ENCODE data around the gene DLGAP4. TPM values are rescaled to one million over a fixed set of nuclear protein-coding genes. Genes with fewer than 3 reads are reported as not detected.

DLGAP4 gene
- total and polyA plus RNA-seq, 9 donors, result 18.2 to 75.9 (median 53.1) TPM

DNA sequence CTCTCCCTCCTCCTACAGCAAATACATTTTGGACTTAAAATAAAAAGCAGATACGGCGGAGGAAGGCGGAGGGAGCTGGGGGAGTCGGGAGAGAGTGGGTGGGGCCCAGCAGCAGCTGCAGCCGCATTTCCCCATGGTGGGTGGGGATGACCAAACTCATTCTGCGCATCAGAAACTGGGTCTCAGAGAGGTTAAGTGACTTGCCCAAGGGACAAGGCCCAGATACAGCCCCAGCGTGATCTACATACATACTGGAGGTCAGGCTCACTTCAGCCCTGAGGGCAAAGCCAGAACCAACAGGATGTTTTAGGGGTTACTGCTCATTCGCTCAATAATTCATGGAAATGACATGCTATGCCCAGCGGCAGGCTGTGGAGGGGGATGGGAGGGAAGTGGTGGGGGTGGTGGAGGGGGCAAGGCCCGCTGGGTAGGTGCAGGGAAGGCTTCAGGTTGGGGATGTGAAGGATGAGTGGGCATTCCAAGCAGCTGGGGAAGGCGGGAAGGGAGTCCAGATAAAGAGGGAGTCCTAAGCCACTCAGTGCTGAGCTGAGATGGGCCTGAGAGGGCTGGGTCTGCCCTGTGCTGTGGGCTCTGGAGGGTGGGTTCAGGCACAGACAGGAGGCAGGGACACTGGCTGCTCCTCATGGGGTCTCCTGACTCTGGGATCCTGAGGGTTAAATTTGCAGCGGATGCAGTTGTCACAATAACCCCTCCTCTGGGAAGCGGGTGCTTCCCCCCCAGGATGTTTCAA, 31.0 kb downstream of the DLGAP4 start:
- Histone ChIP-seq H3K27me3 (no peaks in the 10 kb centered on the region), H3K27ac (no peak overlapping the region), H3K4me3 (no peak overlapping the region), H3K4me1 (ENCODE audit: insufficient read depth) (no peaks in the 10 kb centered on the region), H3K9me3 (no peaks in the 10 kb centered on the region), H3K36me3 (no peaks in the 10 kb centered on the region)
- TF ChIP-seq, protein P1, sequence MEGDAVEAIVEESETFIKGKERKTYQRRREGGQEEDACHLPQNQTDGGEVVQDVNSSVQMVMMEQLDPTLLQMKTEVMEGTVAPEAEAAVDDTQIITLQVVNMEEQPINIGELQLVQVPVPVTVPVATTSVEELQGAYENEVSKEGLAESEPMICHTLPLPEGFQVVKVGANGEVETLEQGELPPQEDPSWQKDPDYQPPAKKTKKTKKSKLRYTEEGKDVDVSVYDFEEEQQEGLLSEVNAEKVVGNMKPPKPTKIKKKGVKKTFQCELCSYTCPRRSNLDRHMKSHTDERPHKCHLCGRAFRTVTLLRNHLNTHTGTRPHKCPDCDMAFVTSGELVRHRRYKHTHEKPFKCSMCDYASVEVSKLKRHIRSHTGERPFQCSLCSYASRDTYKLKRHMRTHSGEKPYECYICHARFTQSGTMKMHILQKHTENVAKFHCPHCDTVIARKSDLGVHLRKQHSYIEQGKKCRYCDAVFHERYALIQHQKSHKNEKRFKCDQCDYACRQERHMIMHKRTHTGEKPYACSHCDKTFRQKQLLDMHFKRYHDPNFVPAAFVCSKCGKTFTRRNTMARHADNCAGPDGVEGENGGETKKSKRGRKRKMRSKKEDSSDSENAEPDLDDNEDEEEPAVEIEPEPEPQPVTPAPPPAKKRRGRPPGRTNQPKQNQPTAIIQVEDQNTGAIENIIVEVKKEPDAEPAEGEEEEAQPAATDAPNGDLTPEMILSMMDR (IDR thresholded peaks at IDR 0.05), result no peak
- TF ChIP-seq EP300 (IDR thresholded peaks at IDR 0.05) (no peak), POLR2A (IDR thresholded peaks at IDR 0.05) (no peak)
- no peak for DNase-seq
- whole genome bisulfite sequencing, 3 donors, result 22 to 26% (median 25%) methylated on average over 13 of the region's 13 CpGs
- intact Hi-C loops (cut with DNase I), result no loop called here

- WGBS, 3 donors, result 62 to 71% (median 68%) methylated on average over 4 of the region's 4 CpGs
- H3K4me1 ChIP-seq (ENCODE audit: insufficient read depth), result no peaks in the 10 kb centered on the region
- no peaks in the 10 kb centered on the region for H3K9me3 ChIP-seq
- no peaks in the 10 kb centered on the region for H3K27me3 ChIP-seq
- no peak overlapping the region for H3K27ac ChIP-seq
- no peak for TF ChIP-seq POLR2A (IDR thresholded peaks at IDR 0.05)
- H3K36me3 ChIP-seq, result no peaks in the 10 kb centered on the region
- intact Hi-C loops (cut with DNase I), result no loop called here
- no peak for DNase-seq
- H3K4me3 ChIP-seq, result no peak overlapping the region
Observed at GRCh38 chr20:36337886-36338285, 31.7 kb downstream of the DLGAP4 start.

DNA sequence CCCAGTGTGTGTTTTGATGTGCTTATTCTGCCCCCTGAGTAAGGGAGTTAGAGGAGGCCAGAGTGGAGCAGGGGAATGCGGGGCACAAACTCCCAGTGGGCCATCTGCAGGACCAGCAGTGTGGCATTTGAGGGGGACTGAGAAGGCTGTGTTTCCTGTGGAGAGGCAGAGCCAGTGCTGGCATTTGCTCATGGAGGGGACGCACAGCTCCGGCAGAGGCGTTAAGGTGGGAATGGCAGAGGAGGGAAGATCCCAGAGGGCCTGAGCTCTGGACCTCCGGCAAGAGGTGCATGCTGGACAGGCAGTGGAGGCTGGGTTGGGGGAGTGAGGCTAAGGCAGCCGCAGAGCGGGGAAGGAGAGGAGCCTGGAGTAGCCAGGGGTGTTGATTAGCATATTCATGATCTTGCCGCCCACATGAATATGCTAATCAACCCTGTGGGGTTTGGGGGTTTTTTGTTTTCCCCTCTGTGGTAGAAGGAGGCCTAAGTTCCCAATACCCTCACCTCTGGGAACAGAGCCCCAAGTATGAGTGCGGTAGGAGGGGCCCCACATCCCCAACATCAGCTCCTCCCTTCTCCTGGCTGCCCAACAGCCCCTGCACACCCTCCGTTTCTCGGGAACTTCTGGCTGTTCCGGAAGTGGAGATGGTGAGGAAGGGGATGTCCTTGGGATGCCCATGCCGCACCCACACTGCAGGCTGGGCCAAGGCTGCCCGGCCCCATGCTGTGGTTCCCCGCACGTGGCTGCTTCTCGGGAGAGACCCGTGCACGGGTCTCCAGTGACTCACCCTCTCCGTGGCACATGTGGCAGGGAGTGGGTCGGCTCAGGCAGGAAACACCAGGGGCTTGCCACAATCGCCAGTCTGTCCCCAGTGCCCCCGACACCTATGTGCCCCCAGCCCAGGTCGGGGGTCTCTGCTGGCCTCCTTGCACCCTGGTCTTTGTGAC, 33.8 kb downstream of the DLGAP4 start:
- WGBS, 3 donors, result 24 to 29% (median 27%) methylated on average over 20 to 24 of the region's 24 CpGs

DNA sequence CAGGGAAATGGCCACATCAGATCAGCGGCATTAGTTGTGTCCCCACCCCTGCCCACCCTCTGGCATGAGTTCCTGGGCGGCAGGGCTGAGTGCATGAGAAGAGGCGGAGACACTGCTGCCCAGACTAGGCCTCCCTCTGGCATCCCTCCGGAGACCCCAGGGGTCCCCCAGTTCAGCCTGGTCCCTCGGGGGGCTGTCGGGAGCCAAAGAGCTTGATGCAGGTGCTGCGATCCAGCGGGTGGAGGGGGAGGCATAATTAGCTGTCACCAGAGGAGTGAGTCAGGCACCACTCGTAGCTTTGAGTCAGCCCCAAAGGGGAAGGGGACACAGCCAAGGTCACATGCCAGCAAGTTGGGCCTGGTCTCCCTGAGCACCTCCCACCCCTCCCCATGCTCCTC, 34.5 kb downstream of the DLGAP4 start:
- no peak overlapping the region for H3K27ac ChIP-seq
- no peaks in the 10 kb centered on the region for H3K36me3 ChIP-seq
- intact Hi-C loops (cut with DNase I), result no loop called here
- no peaks in the 10 kb centered on the region for H3K4me1 ChIP-seq (ENCODE audit: insufficient read depth)
- DNase-seq, result no peak
- whole genome bisulfite sequencing, 3 donors, result 57 to 74% (median 63%) methylated on average over 4 to 9 of the region's 9 CpGs
- H3K9me3 ChIP-seq, result no peaks in the 10 kb centered on the region
- TF ChIP-seq, protein P1 (IDR thresholded peaks at IDR 0.05), result no peak
- no peak for TF ChIP-seq POLR2A (IDR thresholded peaks at IDR 0.05)
- TF ChIP-seq EP300 (IDR thresholded peaks at IDR 0.05), result no peak
- H3K4me3 ChIP-seq, result no peak overlapping the region
- H3K27me3 ChIP-seq, result no peaks in the 10 kb centered on the region

More for the DNA sequence above, 33.8 kb downstream of the DLGAP4 start:
- Histone ChIP-seq H3K27ac (no peak overlapping the region), H3K36me3 (no peaks in the 10 kb centered on the region), H3K9me3 (no peaks in the 10 kb centered on the region), H3K27me3 (no peaks in the 10 kb centered on the region), H3K4me3 (no peak overlapping the region), H3K4me1 (ENCODE audit: insufficient read depth) (no peaks in the 10 kb centered on the region)
- DNase-seq, result no peak
- intact Hi-C loops (cut with DNase I), result no loop called here
- TF ChIP-seq EP300 (IDR thresholded peaks at IDR 0.05) (no peak), POLR2A (IDR thresholded peaks at IDR 0.05) (no peak)
- TF ChIP-seq, protein P1 (IDR thresholded peaks at IDR 0.05), result no peak

Measured in ovary (tissue), 9 donors.